Loucy (cell line): ENCODE measurements around the gene MGAT5B.
"Not testable (repeated sequence)": the region's sequence is repeated elsewhere in the genome, so short reads cannot be mapped to it uniquely, and the experiment has no call there.

Experiments used
- CTCF ChIP-seq: fragments of 200-600 bp; sonication (generic); conservative IDR thresholded peaks from 2 replicates; pipeline ENCODE4 v1.5.1; 2014; ENCODE audit warnings: mild to moderate bottlenecking, antibody characterized with exemption, low read length
- EZH2phosphoT487 ChIP-seq: fragments of 200-600 bp; IDR thresholded peaks from 2 replicates; pipeline ENCODE4 v1.6.1; 2018; ENCODE audit warnings: antibody characterized with exemption, mild to moderate bottlenecking, moderate library complexity, borderline replicate concordance

GRCh38 chr17:76970228-76970627, 102.0 kb downstream of the MGAT5B start:
- not testable (repeated sequence) for TF ChIP-seq EZH2phosphoT487, CTCF
